Measurements from ENCODE around the gene RYR1.

RYR1 gene

GRCh38 chr19:38433268-38433733 is at the start of gene RYR1:
Gene RYR1 (plus strand): TSS chr19:38433691. CDS start chr19:38433830, 139 bp downstream.
- DNase-seq (ENCODE audit: low read depth), result no peak

GRCh38 chr19:38383743-38384142 is 49.7 kb upstream of the RYR1 start:
- no peak for DNase-seq (ENCODE audit: low read depth)

GRCh38 chr19:38384209-38385027 is 49.1 kb upstream of the RYR1 start:
- no peak for DNase-seq (ENCODE audit: low read depth)

- no peak for DNase-seq (ENCODE audit: low read depth)
Measured at GRCh38 chr19:38385057-38385803, 48.3 kb upstream of the RYR1 start.

- DNase-seq (ENCODE audit: low read depth), result no peak
Measured at GRCh38 chr19:38385804-38386257, 47.7 kb upstream of the RYR1 start.

- DNase-seq (ENCODE audit: low read depth), result no peak
Measured at GRCh38 chr19:38386300-38386970, 47.1 kb upstream of the RYR1 start.

- no peak for DNase-seq (ENCODE audit: low read depth)
Measured at GRCh38 chr19:38386971-38387549, 46.4 kb upstream of the RYR1 start.

GRCh38 chr19:38387550-38388348 is 45.7 kb upstream of the RYR1 start, which contains the start of gene GGN:
Gene GGN (minus strand): TSS chr19:38388034. CDS start chr19:38387261, 773 bp downstream.
- peak; percentile 60 for DNase-seq (ENCODE audit: low read depth)

GRCh38 chr19:38388349-38389100 is 45.0 kb upstream of the RYR1 start, which contains the start of gene SPRED3:
Gene SPRED3 (plus strand): TSS chr19:38388697. CDS start chr19:38390303, 1,606 bp downstream.
- no peak for DNase-seq (ENCODE audit: low read depth)

GRCh38 chr19:38389101-38389925 is 44.2 kb upstream of the RYR1 start:
- no peak for DNase-seq (ENCODE audit: low read depth)

GRCh38 chr19:38389957-38390924 is 43.2 kb upstream of the RYR1 start:
- DNase-seq (ENCODE audit: low read depth), result no peak

GRCh38 chr19:38391911-38392464 is 41.5 kb upstream of the RYR1 start:
- DNase-seq (ENCODE audit: low read depth), result no peak

- no peak for DNase-seq (ENCODE audit: low read depth)
Measured at GRCh38 chr19:38392707-38393308, 40.7 kb upstream of the RYR1 start.

- DNase-seq (ENCODE audit: low read depth), result no peak
Measured at GRCh38 chr19:38394488-38394887, 39.0 kb upstream of the RYR1 start.

- no peak for DNase-seq (ENCODE audit: low read depth)
Measured at GRCh38 chr19:38395381-38396114, 37.9 kb upstream of the RYR1 start.

- no peak for DNase-seq (ENCODE audit: low read depth)
Measured at GRCh38 chr19:38399081-38399480, 34.4 kb upstream of the RYR1 start.

GRCh38 chr19:38399537-38399936 is 34.0 kb upstream of the RYR1 start:
- DNase-seq (ENCODE audit: low read depth), result no peak
